Body of pancreas (tissue), 4 donors: ENCODE measurements around the gene CLIP1.

Source experiments
- CTCF ChIP-seq, 7 experiments: fragments of 450-650 bp in 4 of 7; fragments of 200-600 bp in 3 of 7; sonication (generic) in 3 of 7; IDR thresholded peaks; one replicate each; pipeline ENCODE4 v1.5.1; 2016 to 2019; ENCODE audit warnings: antibody characterized with exemption in 7 of 7
- POLR2A ChIP-seq, 3 donors: fragments of 450-650 bp; IDR thresholded peaks; one replicate each; pipeline ENCODE4 v1.6.1; 2016; ENCODE audit warnings: antibody characterized with exemption in 3 of 3, mild to moderate bottlenecking in 2 of 3

- TF ChIP-seq CTCF (IDR thresholded peaks at IDR 0.05): no peak
- TF ChIP-seq POLR2A (IDR thresholded peaks at IDR 0.05): no peak
Observed at GRCh38 chr12:122326586-122326985, 95.9 kb downstream of the CLIP1 start.
